PC-3 (cell line): ENCODE measurements around the gene PRICKLE2.

Experiments
- EZH2 ChIP-seq: fragments of 300-600 bp; sonication (generic); IDR thresholded peaks from one replicate; pipeline ENCODE4 v1.6.1; 2017; ENCODE audit warnings: antibody characterized with exemption, mild to moderate bottlenecking, low read length; ENCODE audit not compliant: unreplicated experiment
- EZH2phosphoT487 ChIP-seq: fragments of 300-600 bp; sonication (generic); IDR thresholded peaks from 2 replicates; pipeline ENCODE4 v1.6.1; 2018; ENCODE audit warnings: mild to moderate bottlenecking, antibody characterized with exemption, low read length, borderline replicate concordance
- TF ChIP-seq, protein P1 (sequence below): fragments of 300-600 bp; sonication (generic); conservative IDR thresholded peaks from 2 replicates; pipeline ENCODE4 v1.5.1; 2017; ENCODE audit warnings: antibody characterized with exemption, low read depth, mild to moderate bottlenecking, low read length

DNA sequence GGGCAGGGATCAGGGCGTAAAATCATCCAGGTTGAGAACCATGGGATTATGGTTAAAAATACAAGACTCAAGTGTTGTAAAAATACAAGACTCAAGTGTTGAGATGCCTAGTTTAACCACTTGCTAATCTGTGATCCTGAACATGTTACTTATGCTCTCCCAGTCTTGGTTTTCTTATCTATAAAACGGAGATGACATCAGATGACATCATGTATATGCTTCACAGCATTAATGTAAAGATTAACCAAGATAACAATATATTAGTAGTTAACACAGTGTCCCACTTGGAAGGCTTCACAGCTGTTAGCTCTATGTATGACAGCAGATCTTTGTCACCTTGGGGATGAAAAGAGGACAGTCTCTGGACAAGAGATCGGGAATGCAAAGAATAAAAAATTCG, 96.2 kb downstream of the PRICKLE2 start:
- TF ChIP-seq, protein P1, sequence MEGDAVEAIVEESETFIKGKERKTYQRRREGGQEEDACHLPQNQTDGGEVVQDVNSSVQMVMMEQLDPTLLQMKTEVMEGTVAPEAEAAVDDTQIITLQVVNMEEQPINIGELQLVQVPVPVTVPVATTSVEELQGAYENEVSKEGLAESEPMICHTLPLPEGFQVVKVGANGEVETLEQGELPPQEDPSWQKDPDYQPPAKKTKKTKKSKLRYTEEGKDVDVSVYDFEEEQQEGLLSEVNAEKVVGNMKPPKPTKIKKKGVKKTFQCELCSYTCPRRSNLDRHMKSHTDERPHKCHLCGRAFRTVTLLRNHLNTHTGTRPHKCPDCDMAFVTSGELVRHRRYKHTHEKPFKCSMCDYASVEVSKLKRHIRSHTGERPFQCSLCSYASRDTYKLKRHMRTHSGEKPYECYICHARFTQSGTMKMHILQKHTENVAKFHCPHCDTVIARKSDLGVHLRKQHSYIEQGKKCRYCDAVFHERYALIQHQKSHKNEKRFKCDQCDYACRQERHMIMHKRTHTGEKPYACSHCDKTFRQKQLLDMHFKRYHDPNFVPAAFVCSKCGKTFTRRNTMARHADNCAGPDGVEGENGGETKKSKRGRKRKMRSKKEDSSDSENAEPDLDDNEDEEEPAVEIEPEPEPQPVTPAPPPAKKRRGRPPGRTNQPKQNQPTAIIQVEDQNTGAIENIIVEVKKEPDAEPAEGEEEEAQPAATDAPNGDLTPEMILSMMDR = no peak
- TF ChIP-seq EZH2 (no peak), EZH2phosphoT487 (no peak)
